Measurements from ENCODE around the gene CHRM3.

CHRM3 gene

GRCh38 chr1:239417221-239417620 is 30.9 kb downstream of the CHRM3 start:
- DNase-seq, result no peak

- no peak for DNase-seq
Observed at GRCh38 chr1:239417986-239418640, 31.7 kb downstream of the CHRM3 start.

GRCh38 chr1:239418681-239419080 is 32.3 kb downstream of the CHRM3 start:
- DNase-seq, result no peak

GRCh38 chr1:239421811-239422210 is 35.4 kb downstream of the CHRM3 start:
- DNase-seq, result no peak

DNA sequence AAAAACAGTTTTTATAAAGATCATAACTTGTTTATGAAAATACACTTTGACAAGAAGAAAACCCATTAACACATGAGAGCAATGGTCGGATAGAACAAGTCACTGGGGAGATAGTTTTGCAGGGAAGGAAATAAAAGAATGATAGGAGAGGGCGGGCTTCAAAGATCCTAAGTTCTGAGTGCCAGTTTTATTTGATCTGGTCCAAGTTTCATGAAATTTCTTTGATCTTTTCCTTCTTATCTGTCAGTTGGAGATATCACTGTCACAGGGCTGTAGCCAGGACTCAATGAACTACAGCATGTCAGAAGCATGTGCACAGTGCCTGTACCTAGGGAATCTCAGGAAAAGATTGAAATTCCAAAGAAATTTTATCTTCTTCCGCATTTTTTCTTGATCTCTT is 36.5 kb downstream of the CHRM3 start:
- no peak for DNase-seq

DNA sequence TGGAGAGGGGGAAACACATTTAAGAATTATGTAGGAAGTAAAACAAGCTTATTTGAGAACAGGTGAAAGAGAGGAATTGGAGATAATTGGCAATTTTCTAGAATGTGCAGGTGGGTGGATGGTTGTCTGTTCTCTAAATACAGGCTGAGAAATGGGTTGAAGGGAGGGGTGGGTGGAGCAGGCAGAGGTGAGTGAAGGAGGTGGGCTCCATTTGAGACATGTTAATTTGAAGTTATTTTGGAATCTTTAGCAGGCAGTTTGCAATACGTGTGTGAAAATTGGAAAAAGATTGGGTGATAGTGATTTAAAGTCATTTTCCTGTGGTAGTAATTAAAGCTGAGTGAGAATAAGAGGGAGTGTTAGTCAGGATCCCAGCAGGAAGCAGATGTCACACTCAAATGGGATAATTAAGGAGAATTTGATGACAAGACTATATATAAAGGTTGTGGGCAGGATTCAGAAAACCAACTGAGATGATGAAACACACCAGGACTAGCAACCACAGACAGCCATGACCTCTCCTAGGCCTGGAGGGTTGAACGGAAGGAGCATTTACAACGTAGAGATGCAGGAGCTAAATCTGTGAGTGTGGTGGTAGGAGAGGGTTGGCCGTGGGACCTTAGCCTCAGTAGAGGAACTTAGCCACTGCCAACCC is 40.6 kb downstream of the CHRM3 start:
- no peak for DNase-seq

- no peak for DNase-seq
Observed at GRCh38 chr1:239427712-239428111, 41.3 kb downstream of the CHRM3 start.

DNA sequence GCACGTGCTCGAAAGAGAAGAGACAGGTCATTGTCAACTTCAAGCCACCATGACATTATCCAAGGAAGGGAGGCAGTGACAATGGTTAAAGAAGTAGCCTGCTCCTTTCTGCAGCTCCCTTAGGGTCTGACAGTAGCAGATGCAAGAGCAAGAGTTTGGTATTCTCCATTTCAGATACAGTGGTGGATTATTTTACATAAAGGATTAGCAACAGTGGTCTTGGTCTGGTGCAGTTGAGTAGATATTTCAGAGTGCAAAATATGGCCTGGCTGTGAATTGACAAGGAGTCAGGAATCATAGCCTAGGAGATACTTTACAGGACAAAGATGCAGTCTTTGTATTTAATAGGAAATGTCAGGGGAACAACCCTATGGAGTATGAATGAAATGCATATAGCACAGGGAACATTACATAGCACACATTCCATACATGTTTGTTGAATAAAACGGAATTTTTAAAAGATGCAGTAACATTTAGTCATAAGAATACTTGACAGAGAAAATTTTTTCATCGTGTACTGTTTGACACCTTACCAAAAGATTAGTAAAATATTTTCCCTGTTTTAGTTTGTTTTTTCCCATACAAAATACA is 41.8 kb downstream of the CHRM3 start:
- no peak for DNase-seq

GRCh38 chr1:239429163-239429562 is 42.8 kb downstream of the CHRM3 start:
- no peak for DNase-seq

GRCh38 chr1:239432255-239432654 is 45.9 kb downstream of the CHRM3 start:
- no peak for DNase-seq

DNA sequence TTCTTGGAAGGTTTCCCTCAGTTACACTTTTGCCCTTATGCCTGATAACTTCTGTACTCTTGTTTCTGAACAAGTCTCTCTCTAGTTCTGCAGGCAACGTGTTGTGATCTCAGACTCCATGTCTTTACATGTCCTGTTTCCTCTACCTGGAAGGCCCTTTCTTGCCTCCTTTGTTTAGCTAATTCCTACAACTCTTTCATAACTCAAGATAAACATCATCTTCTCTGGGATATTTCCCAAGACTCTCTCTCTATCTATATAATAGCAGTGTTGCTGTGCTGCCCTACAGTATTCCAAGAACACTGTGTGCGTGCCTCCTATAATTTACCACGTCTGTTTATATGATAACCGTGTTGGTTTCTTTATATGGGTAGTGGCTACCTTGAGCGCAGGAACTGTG is 47.8 kb downstream of the CHRM3 start:
- no peak for DNase-seq

Data from NCI-H510A treated with DMSO at 0.1 percent for 48 hours (cell line).